Keratinocyte (primary cell): ENCODE results near the gene CACNA1H. TPM values are rescaled to one million over a fixed set of nuclear protein-coding genes. Genes with fewer than 3 reads are reported as not detected.
"Not testable (repeated sequence)": the region's sequence is repeated elsewhere in the genome, so short reads cannot be mapped to it uniquely, and the experiment has no call there.

Experiments used
- DNase-seq: peaks from one replicate; pipeline ENCODE4 v3.0.0-alpha.2; 2011; ENCODE audit warnings: low read depth, missing footprints, low spot score
- FAIRE-seq: peaks from 2 replicates; lab custom pipeline; 2011; peaks lifted over from hg19 to GRCh38; lab: Jason Lieb, UNC
- H2AFZ ChIP-seq: 2 replicates; pipeline ENCODE4 v1.6.0; 2012; ENCODE audit warnings: low read length, control low read depth, inconsistent platforms; ENCODE audit not compliant: control insufficient read depth
- H3K27ac ChIP-seq: 2 replicates; pipeline ENCODE4 v1.5.1; 2011; ENCODE audit warnings: low read length; ENCODE audit not compliant: control insufficient read depth, insufficient read depth
- H3K27me3 ChIP-seq: 3 replicates; pipeline ENCODE4 v1.6.0; 2011; ENCODE audit warnings: low read length; ENCODE audit not compliant: control insufficient read depth, insufficient read depth; ENCODE audit errors: extremely low read depth
- H3K36me3 ChIP-seq, 2 experiments: 2 replicates in 1 of 2; 3 replicates in 1 of 2; pipeline ENCODE4 v1.5.1; 2011; ENCODE audit warnings: low read length in 2 of 2, mild to moderate bottlenecking in 1 of 2; ENCODE audit not compliant: control insufficient read depth in 2 of 2, insufficient read depth in 2 of 2; ENCODE audit errors: extremely low read depth in 1 of 2
- H3K4me1 ChIP-seq: 3 replicates; pipeline ENCODE4 v1.5.1; 2011; ENCODE audit warnings: low read length; ENCODE audit not compliant: control insufficient read depth, insufficient read depth; ENCODE audit errors: extremely low read depth
- H3K4me2 ChIP-seq: 3 replicates; pipeline ENCODE4 v1.6.0; 2011; ENCODE audit warnings: low read depth, low read length; ENCODE audit not compliant: control insufficient read depth, insufficient read depth; ENCODE audit errors: extremely low read depth
- H3K4me3 ChIP-seq, 3 experiments: fragments of 200-600 bp in 1 of 3; sonication (generic) in 1 of 3; 2 replicates in 2 of 3; 3 replicates in 1 of 3; pipeline ENCODE4 v1.5.1; 2011 to 2016; ENCODE audit warnings: low read length in 3 of 3, mild to moderate bottlenecking in 3 of 3, control low read depth in 2 of 3, inconsistent platforms in 1 of 3, low read depth in 1 of 3, mixed read lengths in 1 of 3, mixed run types in 1 of 3, moderate library complexity in 1 of 3; ENCODE audit not compliant: control insufficient read depth in 2 of 3, insufficient read depth in 2 of 3; ENCODE audit errors: extremely low read depth in 1 of 3
- H3K79me2 ChIP-seq: 2 replicates; pipeline ENCODE4 v1.6.0; 2012; ENCODE audit warnings: low read length; ENCODE audit not compliant: control insufficient read depth, insufficient read depth
- H3K9ac ChIP-seq: 3 replicates; pipeline ENCODE4 v1.6.0; 2011; ENCODE audit warnings: low read length; ENCODE audit not compliant: control insufficient read depth, insufficient read depth; ENCODE audit errors: extremely low read depth
- H3K9me1 ChIP-seq: 3 replicates; pipeline ENCODE4 v1.6.0; 2011; ENCODE audit warnings: low read length; ENCODE audit not compliant: control insufficient read depth, insufficient read depth; ENCODE audit errors: extremely low read depth
- H3K9me3 ChIP-seq: 2 replicates; pipeline ENCODE4 v1.5.1; 2012; ENCODE audit warnings: low read depth, low read length; ENCODE audit not compliant: control insufficient read depth
- H4K20me1 ChIP-seq: 3 replicates; pipeline ENCODE4 v1.6.0; 2011; ENCODE audit warnings: low read length; ENCODE audit not compliant: control insufficient read depth, insufficient read depth; ENCODE audit errors: extremely low read depth
- EZH2 ChIP-seq: IDR thresholded peaks from one replicate; pipeline ENCODE4 v1.6.1; 2012; ENCODE audit warnings: inconsistent platforms, mild to moderate bottlenecking, low read length, moderate library complexity
- dilution Hi-C: fragments of 300-500 bp; cut with MboI; formaldehyde crosslinking; loops from one replicate; pipeline ENCODE4 v1.7.0; 2020; ENCODE audit warnings: low sequenced_read_pairs; ENCODE audit not compliant: extremely low pct_ligation_motif_present
- polyA plus RNA-seq, 5 experiments: library from polyadenylated mRNA; depleted of rRNA in 3 of 5; stranded (reverse) in 3 of 5; stranded (forward) in 1 of 5; unstranded in 1 of 5; fragments of >200 nt; gene quantifications; 1 replicate in 1 of 5; 2 replicates in 3 of 5; 3 replicates in 1 of 5; pipeline versions ENCODE4 v1.2.1 to v1.2.3, GENCODE V29; 2011 to 2012; ENCODE audit warnings: missing spikeins in 2 of 5, low read depth in 1 of 5, low replicate concordance in 1 of 5
- TF ChIP-seq, protein P1 (sequence below), 3 experiments: IDR thresholded peaks in 1 of 3; conservative IDR thresholded peaks in 1 of 3; optimal IDR thresholded peaks in 1 of 3; 2 replicates in 2 of 3; 3 replicates in 1 of 3; pipeline versions ENCODE3 to v1.5.1; 2011; ENCODE audit warnings: low read length in 3 of 3, mild to moderate bottlenecking in 3 of 3, moderate library complexity in 2 of 3, control low read depth in 1 of 3, inconsistent platforms in 1 of 3; ENCODE audit not compliant: insufficient read depth in 2 of 3; ENCODE audit errors: extremely low read depth in 1 of 3

CACNA1H gene
- polyA plus RNA-seq, 1 donor (not counting 4 experiments of a cell fraction or from before 2014, with no cell fraction given) = not detected

DNA sequence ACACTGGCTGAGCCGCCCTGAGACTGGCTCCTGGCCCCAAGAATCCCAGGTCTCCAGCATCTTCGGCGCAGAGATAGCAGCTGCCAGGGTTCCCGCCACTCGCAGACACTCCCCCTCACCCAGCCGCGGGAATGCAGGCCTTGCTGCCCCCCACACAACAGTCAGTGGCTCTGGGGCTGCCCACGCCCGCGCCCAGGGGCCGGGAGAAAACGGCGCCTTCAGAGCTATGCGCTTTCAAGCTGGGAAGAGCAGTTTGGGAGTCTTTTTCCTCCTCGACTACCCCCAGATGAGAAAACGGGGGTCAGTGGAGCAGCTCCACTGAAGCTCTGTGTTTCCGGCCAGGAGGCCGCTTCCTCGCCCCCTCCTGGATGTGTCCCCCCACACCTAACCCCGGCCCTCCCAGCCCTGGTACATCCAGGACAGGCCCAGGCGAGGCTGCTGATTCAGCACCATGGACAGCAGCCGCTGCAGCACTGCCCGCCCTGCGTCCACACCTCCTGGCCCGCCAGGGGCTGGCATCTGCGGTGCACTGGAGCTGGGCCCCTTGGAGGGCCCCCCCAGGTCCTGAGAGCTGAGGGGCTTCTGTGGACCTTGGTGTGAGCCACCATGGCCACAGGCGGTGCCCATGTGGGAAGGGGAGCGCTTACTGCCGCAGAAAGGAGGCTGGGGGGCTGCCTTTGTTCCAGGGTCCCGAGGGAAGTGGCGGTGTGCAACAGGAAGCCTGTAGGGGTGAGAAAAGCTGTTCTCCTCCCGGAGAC lies 35.7 kb downstream of the CACNA1H start:
- no peak for FAIRE-seq
- Histone ChIP-seq H3K27me3 (no peaks in the 10 kb centered on the region), H4K20me1 (no peaks in the 10 kb centered on the region), H3K4me3 (no peak overlapping the region), H2AFZ (no peak overlapping the region), H3K4me1 (no peaks in the 10 kb centered on the region), H3K9me1 (no peaks in the 10 kb centered on the region), H3K27ac (no peak overlapping the region), H3K79me2 (no peaks in the 10 kb centered on the region), H3K9me3 (peaks cover 3% of the 10 kb centered on the region), H3K4me2 (no peak overlapping the region), H3K9ac (no peak overlapping the region), H3K36me3 (no peaks in the 10 kb centered on the region)
- TF ChIP-seq, protein P1, sequence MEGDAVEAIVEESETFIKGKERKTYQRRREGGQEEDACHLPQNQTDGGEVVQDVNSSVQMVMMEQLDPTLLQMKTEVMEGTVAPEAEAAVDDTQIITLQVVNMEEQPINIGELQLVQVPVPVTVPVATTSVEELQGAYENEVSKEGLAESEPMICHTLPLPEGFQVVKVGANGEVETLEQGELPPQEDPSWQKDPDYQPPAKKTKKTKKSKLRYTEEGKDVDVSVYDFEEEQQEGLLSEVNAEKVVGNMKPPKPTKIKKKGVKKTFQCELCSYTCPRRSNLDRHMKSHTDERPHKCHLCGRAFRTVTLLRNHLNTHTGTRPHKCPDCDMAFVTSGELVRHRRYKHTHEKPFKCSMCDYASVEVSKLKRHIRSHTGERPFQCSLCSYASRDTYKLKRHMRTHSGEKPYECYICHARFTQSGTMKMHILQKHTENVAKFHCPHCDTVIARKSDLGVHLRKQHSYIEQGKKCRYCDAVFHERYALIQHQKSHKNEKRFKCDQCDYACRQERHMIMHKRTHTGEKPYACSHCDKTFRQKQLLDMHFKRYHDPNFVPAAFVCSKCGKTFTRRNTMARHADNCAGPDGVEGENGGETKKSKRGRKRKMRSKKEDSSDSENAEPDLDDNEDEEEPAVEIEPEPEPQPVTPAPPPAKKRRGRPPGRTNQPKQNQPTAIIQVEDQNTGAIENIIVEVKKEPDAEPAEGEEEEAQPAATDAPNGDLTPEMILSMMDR (optimal IDR thresholded peaks at IDR 0.05 in 1 of 3, IDR thresholded peaks at IDR 0.05 in 1 of 3, conservative IDR thresholded peaks at IDR 0.05 in 1 of 3; ENCODE audit: extremely low read depth in 1 of 3, insufficient read depth in 2 of 3, low read length in 3 of 3) = no peak
- TF ChIP-seq EZH2 = no peak
- dilution Hi-C loops = no loop called here
- no peak for DNase-seq

- dilution Hi-C loops = no loop called here
- Histone ChIP-seq H3K4me3 (no peak overlapping the region), H3K9me3 (peaks cover 3% of the 10 kb centered on the region), H3K4me2 (no peak overlapping the region), H3K9ac (no peak overlapping the region), H3K27me3 (no peaks in the 10 kb centered on the region), H2AFZ (no peak overlapping the region), H3K36me3 (no peaks in the 10 kb centered on the region), H3K79me2 (no peaks in the 10 kb centered on the region), H3K9me1 (no peaks in the 10 kb centered on the region), H3K27ac (no peak overlapping the region), H3K4me1 (no peaks in the 10 kb centered on the region), H4K20me1 (no peaks in the 10 kb centered on the region)
- DNase-seq = no peak
- no peak for FAIRE-seq
- TF ChIP-seq, protein P1 (optimal IDR thresholded peaks at IDR 0.05 in 1 of 3, IDR thresholded peaks at IDR 0.05 in 1 of 3, conservative IDR thresholded peaks at IDR 0.05 in 1 of 3; ENCODE audit: extremely low read depth in 1 of 3, insufficient read depth in 2 of 3, low read length in 3 of 3) = no peak
- no peak for TF ChIP-seq EZH2
Measured at GRCh38 chr16:1189455-1189854, 36.5 kb downstream of the CACNA1H start.

- H4K20me1 ChIP-seq, H3K9me1 ChIP-seq, H3K36me3 ChIP-seq, H3K27me3 ChIP-seq, H3K4me1 ChIP-seq, H3K9me3 ChIP-seq, DNase-seq, H3K9ac ChIP-seq, H3K79me2 ChIP-seq, H3K27ac ChIP-seq, H3K4me2 ChIP-seq, FAIRE-seq, H2AFZ ChIP-seq, H3K4me3 ChIP-seq, dilution Hi-C loops: not testable (repeated sequence)
Measured at GRCh38 chr16:1190789-1191188, 37.9 kb downstream of the CACNA1H start.
